Lower leg skin (tissue), 3 donors: ENCODE data around the gene TNFSF11.

Experiments used
- CTCF ChIP-seq, 3 donors: fragments of 450-650 bp; IDR thresholded peaks; one replicate each; pipeline ENCODE4 v1.5.1; 2016; ENCODE audit warnings: antibody characterized with exemption in 3 of 3, mild to moderate bottlenecking in 3 of 3, moderate library complexity in 2 of 3
- POLR2A ChIP-seq, 2 donors: fragments of 450-650 bp; IDR thresholded peaks; one replicate each; pipeline ENCODE4 v1.6.1; 2016 to 2017; ENCODE audit warnings: antibody characterized with exemption in 2 of 2, mild to moderate bottlenecking in 1 of 2, moderate library complexity in 1 of 2

- TF ChIP-seq CTCF (IDR thresholded peaks at IDR 0.05): no peak
- no peak for TF ChIP-seq POLR2A (IDR thresholded peaks at IDR 0.05)
These were observed 34.3 kb upstream of the TNFSF11 start for GRCh38 chr13:42539670-42540069.
